Chondrocyte (in vitro differentiated cells): Measurements from ENCODE around the gene USP34. TPM values are rescaled to one million over a fixed set of nuclear protein-coding genes. Genes with fewer than 3 reads are reported as not detected.

Experiments used
- DNase-seq: peaks from one replicate; pipeline ENCODE4 v3.0.0; 2021; ENCODE audit warnings: mixed read lengths, low spot score
- H3K27ac Mint-ChIP-seq: one replicate; pipeline ENCODE4 v1.8.0; 2021; ENCODE audit warnings: mild to moderate bottlenecking, moderate library complexity, mixed read lengths; ENCODE audit not compliant: unreplicated experiment
- H3K27me3 Mint-ChIP-seq: 2 replicates; pipeline ENCODE4 v1.8.0; 2021; ENCODE audit warnings: low read depth, mixed read lengths
- H3K36me3 Mint-ChIP-seq: 2 replicates; pipeline ENCODE4 v1.8.0; 2021; ENCODE audit warnings: low read depth, mixed read lengths
- H3K4me1 Mint-ChIP-seq: 2 replicates; pipeline ENCODE4 v1.8.0; 2021; ENCODE audit warnings: low read depth, mild to moderate bottlenecking, mixed read lengths
- H3K4me3 Mint-ChIP-seq: one replicate; pipeline ENCODE4 v1.8.0; 2021; ENCODE audit warnings: mild to moderate bottlenecking, moderate library complexity, mixed read lengths; ENCODE audit not compliant: unreplicated experiment
- H3K9me3 Mint-ChIP-seq: 2 replicates; pipeline ENCODE4 v1.8.0; 2021; ENCODE audit warnings: low read depth, mixed read lengths
- CTCF ChIP-seq: fragments of 200-600 bp; sonication (generic); IDR thresholded peaks from 2 replicates; pipeline ENCODE4 v1.5.0; 2021; ENCODE audit warnings: antibody characterized with exemption, mild to moderate bottlenecking, moderate library complexity
- total RNA-seq: library from RNA; stranded (reverse); gene quantifications from 3 replicates; pipeline ENCODE4 v1.2.1, GENCODE V29; 2021

Gene USP34
- total RNA-seq, 1 donor from 2014 or later = 104 TPM

- no peaks in the 10 kb centered on the region for H3K9me3 Mint-ChIP-seq
- peaks cover 24% of the 10 kb centered on the region for H3K4me1 Mint-ChIP-seq
- no peak for DNase-seq
- no peak overlapping the region for H3K27ac Mint-ChIP-seq
- H3K4me3 Mint-ChIP-seq = no peak overlapping the region
- no peak for TF ChIP-seq CTCF
- H3K36me3 Mint-ChIP-seq = peaks cover 8% of the 10 kb centered on the region
- no peaks in the 10 kb centered on the region for H3K27me3 Mint-ChIP-seq
Measured at GRCh38 chr2:61287254-61287653, 183.6 kb downstream of the USP34 start.

- Mint-ChIP-seq H3K27ac (no peak overlapping the region), H3K27me3 (no peaks in the 10 kb centered on the region), H3K9me3 (no peaks in the 10 kb centered on the region), H3K4me1 (peaks cover 19% of the 10 kb centered on the region), H3K36me3 (peaks cover 14% of the 10 kb centered on the region), H3K4me3 (no peak overlapping the region)
- TF ChIP-seq CTCF = no peak
- no peak for DNase-seq
Measured at GRCh38 chr2:61283443-61284160, 187.3 kb downstream of the USP34 start.

GRCh38 chr2:61282104-61282590 is 188.7 kb downstream of the USP34 start:
- Mint-ChIP-seq H3K36me3 (peaks cover 21% of the 10 kb centered on the region), H3K9me3 (no peaks in the 10 kb centered on the region), H3K4me3 (no peak overlapping the region), H3K4me1 (peaks cover 7% of the 10 kb centered on the region), H3K27me3 (no peaks in the 10 kb centered on the region), H3K27ac (no peak overlapping the region)
- DNase-seq = no peak
- no peak for TF ChIP-seq CTCF

GRCh38 chr2:61281321-61281720 is 189.6 kb downstream of the USP34 start:
- no peak for TF ChIP-seq CTCF
- peaks cover 7% of the 10 kb centered on the region for H3K4me1 Mint-ChIP-seq
- no peak for DNase-seq
- no peaks in the 10 kb centered on the region for H3K27me3 Mint-ChIP-seq
- H3K9me3 Mint-ChIP-seq = no peaks in the 10 kb centered on the region
- H3K27ac Mint-ChIP-seq = no peak overlapping the region
- H3K36me3 Mint-ChIP-seq = peaks cover 26% of the 10 kb centered on the region
- no peak overlapping the region for H3K4me3 Mint-ChIP-seq

- Mint-ChIP-seq H3K36me3 (peaks cover 25% of the 10 kb centered on the region), H3K9me3 (no peaks in the 10 kb centered on the region), H3K27ac (no peak overlapping the region), H3K4me1 (peaks cover 3% of the 10 kb centered on the region), H3K27me3 (no peaks in the 10 kb centered on the region), H3K4me3 (no peak overlapping the region)
- no peak for DNase-seq
- TF ChIP-seq CTCF = no peak
Measured at GRCh38 chr2:61277756-61278155, 193.1 kb downstream of the USP34 start.
